Vagina (tissue), 2 donors: ENCODE data around the gene SMIM1. TPM values are rescaled to one million over a fixed set of nuclear protein-coding genes. Genes with fewer than 3 reads are reported as not detected.

Source experiments
- DNase-seq, 2 donors: peaks; one replicate each; pipeline ENCODE4 v3.0.0-alpha.2; 2017; ENCODE audit errors: extremely low spot score in 2 of 2
- H3K27ac ChIP-seq: fragments of 200-600 bp; sonication (generic); one replicate; pipeline ENCODE4 v1.5.1; 2019
- H3K27me3 ChIP-seq: fragments of 200-600 bp; sonication (generic); one replicate; pipeline ENCODE4 v1.5.1; 2019
- H3K36me3 ChIP-seq, 2 donors: fragments of 200-600 bp; sonication (generic); one replicate each; pipeline ENCODE4 v1.5.1; 2017 to 2019
- H3K4me1 ChIP-seq: fragments of 200-600 bp; sonication (generic); one replicate; pipeline ENCODE4 v1.5.1; 2019
- H3K4me3 ChIP-seq, 2 donors: fragments of 200-600 bp; sonication (generic); 1 replicate in 1 of 2; 2 replicates in 1 of 2; pipeline ENCODE4 v1.5.1; 2016 to 2019
- H3K9me3 ChIP-seq: fragments of 200-600 bp; sonication (generic); one replicate; pipeline ENCODE4 v1.5.1; 2019
- CTCF ChIP-seq, 3 experiments: fragments of 450-650 bp in 2 of 3; fragments of 200-600 bp in 1 of 3; sonication (generic) in 1 of 3; IDR thresholded peaks; one replicate each; pipeline ENCODE4 v1.5.1; 2017 to 2019; ENCODE audit warnings: antibody characterized with exemption in 3 of 3, mild to moderate bottlenecking in 2 of 3, moderate library complexity in 2 of 3
- POLR2A ChIP-seq, 2 donors: fragments of 450-650 bp; IDR thresholded peaks; one replicate each; pipeline ENCODE4 v1.6.1; 2017; ENCODE audit warnings: antibody characterized with exemption in 2 of 2, mild to moderate bottlenecking in 2 of 2, moderate library complexity in 2 of 2
- POLR2AphosphoS5 ChIP-seq, 2 donors: sonication (generic); formaldehyde crosslinking; IDR thresholded peaks; one replicate each; pipeline ENCODE4 v1.9.0; 2017; ENCODE audit warnings: antibody characterized with exemption in 2 of 2, mild to moderate bottlenecking in 2 of 2, low read depth in 1 of 2; ENCODE audit not compliant: insufficient read depth in 1 of 2
- intact Hi-C: fragments of 100-400 bp; cut with DNase I; formaldehyde crosslinking; loops from one replicate; pipeline ENCODE4 v1.15.1; 2023
- total RNA-seq: library from RNA; depleted of rRNA; stranded (reverse); fragments of >200 nt; gene quantifications from one replicate; pipeline ENCODE4 v1.2.3, GENCODE V29; 2016

SMIM1 gene
- total RNA-seq, 1 donor from 2014 or later = not detected

GRCh38 chr1:3731583-3732433, 40.7 kb upstream of the SMIM1 start:
- intact Hi-C loops = no loop called here

GRCh38 chr1:3732434-3733093, 40.0 kb upstream of the SMIM1 start:
- no peak overlapping the region for H3K4me3 ChIP-seq
- no peaks in the 10 kb centered on the region for H3K27me3 ChIP-seq
- H3K4me1 ChIP-seq = no peaks in the 10 kb centered on the region
- intact Hi-C loops = no loop called here
- DNase-seq = no peak
- peaks cover 0 to 5% of the 10 kb centered on the region in 2 donors for H3K36me3 ChIP-seq
- TF ChIP-seq POLR2AphosphoS5 (IDR thresholded peaks at IDR 0.05; ENCODE audit: insufficient read depth in 1 of 2, low read depth in 1 of 2) = no peak
- TF ChIP-seq POLR2A (IDR thresholded peaks at IDR 0.05) = no peak
- no peak for TF ChIP-seq CTCF (IDR thresholded peaks at IDR 0.05)
- H3K27ac ChIP-seq = no peak overlapping the region
- no peaks in the 10 kb centered on the region for H3K9me3 ChIP-seq

More at GRCh38 chr1:3731583-3732433, 40.7 kb upstream of the SMIM1 start:
- no peaks in the 10 kb centered on the region for H3K27me3 ChIP-seq
- H3K4me3 ChIP-seq = no peak overlapping the region
- no peaks in the 10 kb centered on the region for H3K9me3 ChIP-seq
- H3K27ac ChIP-seq = no peak overlapping the region
- no peaks in the 10 kb centered on the region for H3K4me1 ChIP-seq
- no peak for TF ChIP-seq CTCF (IDR thresholded peaks at IDR 0.05)
- TF ChIP-seq POLR2A (IDR thresholded peaks at IDR 0.05) = no peak
- no peak for TF ChIP-seq POLR2AphosphoS5 (IDR thresholded peaks at IDR 0.05; ENCODE audit: insufficient read depth in 1 of 2, low read depth in 1 of 2)
- H3K36me3 ChIP-seq = no peaks in the 10 kb centered on the region
- DNase-seq = no peak

GRCh38 chr1:3733094-3733882, 39.3 kb upstream of the SMIM1 start:
- no peak overlapping the region for H3K27ac ChIP-seq
- no peaks in the 10 kb centered on the region for H3K4me1 ChIP-seq
- intact Hi-C loops = no loop called here
- peaks cover 0 to 12% of the 10 kb centered on the region in 2 donors for H3K36me3 ChIP-seq
- TF ChIP-seq CTCF (IDR thresholded peaks at IDR 0.05) = no peak
- TF ChIP-seq POLR2A (IDR thresholded peaks at IDR 0.05) = no peak
- TF ChIP-seq POLR2AphosphoS5 (IDR thresholded peaks at IDR 0.05; ENCODE audit: insufficient read depth in 1 of 2, low read depth in 1 of 2) = no peak
- no peaks in the 10 kb centered on the region for H3K27me3 ChIP-seq
- no peak for DNase-seq
- no peaks in the 10 kb centered on the region for H3K9me3 ChIP-seq
- no peak overlapping the region for H3K4me3 ChIP-seq

- no peaks in the 10 kb centered on the region for H3K9me3 ChIP-seq
- no peaks in the 10 kb centered on the region for H3K27me3 ChIP-seq
- intact Hi-C loops = no loop called here
- no peak overlapping the region for H3K27ac ChIP-seq
- no peaks in the 10 kb centered on the region for H3K4me1 ChIP-seq
- no peak for DNase-seq
- peaks cover 0 to 18% of the 10 kb centered on the region in 2 donors for H3K36me3 ChIP-seq
- no peak overlapping the region for H3K4me3 ChIP-seq
- TF ChIP-seq POLR2AphosphoS5 (IDR thresholded peaks at IDR 0.05; ENCODE audit: insufficient read depth in 1 of 2, low read depth in 1 of 2) (no peak), POLR2A (IDR thresholded peaks at IDR 0.05) (no peak), CTCF (IDR thresholded peaks at IDR 0.05) (no peak)
These were observed 38.5 kb upstream of the SMIM1 start for GRCh38 chr1:3733883-3734589.
